ENCODE data around the gene RAB38. TPM values are rescaled to one million over a fixed set of nuclear protein-coding genes. Genes with fewer than 3 reads are reported as not detected.

RAB38 gene
- total and polyA plus RNA-seq, 7 donors, result 0.92 to 1.7 (median 1.2) TPM; not detected in 1

GRCh38 chr11:88195908-88196307 is 20.7 kb upstream of the RAB38 start:
- Histone ChIP-seq H3K36me3 (no peaks in the 10 kb centered on the region), H3K4me1 (no peaks in the 10 kb centered on the region), H3K9me3 (peaks cover 0 to 8% (median 2%) of the 10 kb centered on the region in 4 donors), H3K4me3 (no peak overlapping the region), H3K27ac (no peak overlapping the region), H3K27me3 (no peaks in the 10 kb centered on the region)
- no peak for TF ChIP-seq EP300 (IDR thresholded peaks at IDR 0.05)
- TF ChIP-seq POLR2AphosphoS5 (IDR thresholded peaks at IDR 0.05), result no peak
- no peak for TF ChIP-seq CTCF (IDR thresholded peaks at IDR 0.05)
- TF ChIP-seq POLR2A (IDR thresholded peaks at IDR 0.05), result no peak
- intact Hi-C loops (cut with DNase I), result no loop called here
- DNase-seq, result no peak

- Histone ChIP-seq H3K36me3 (no peaks in the 10 kb centered on the region), H3K27me3 (no peaks in the 10 kb centered on the region), H3K9me3 (peaks cover 0 to 8% (median 2%) of the 10 kb centered on the region in 4 donors), H3K4me3 (no peak overlapping the region), H3K4me1 (no peaks in the 10 kb centered on the region), H3K27ac (no peak overlapping the region)
- intact Hi-C loops (cut with DNase I), result no loop called here
- TF ChIP-seq POLR2A (IDR thresholded peaks at IDR 0.05) (no peak), EP300 (IDR thresholded peaks at IDR 0.05) (no peak), CTCF (IDR thresholded peaks at IDR 0.05) (no peak), POLR2AphosphoS5 (IDR thresholded peaks at IDR 0.05) (no peak)
- DNase-seq, result no peak
- WGBS, 2 donors, result 41 to 47% methylated on average over 1 of the region's 1 CpG
Observed at GRCh38 chr11:88194990-88195389, 19.7 kb upstream of the RAB38 start.

- Histone ChIP-seq H3K27me3 (no peaks in the 10 kb centered on the region), H3K27ac (no peak overlapping the region), H3K9me3 (peaks cover 0 to 8% (median 2%) of the 10 kb centered on the region in 4 donors), H3K36me3 (no peaks in the 10 kb centered on the region), H3K4me1 (peaks cover 0 to 7% (median 7%) of the 10 kb centered on the region in 4 donors), H3K4me3 (no peak overlapping the region)
- no peak for TF ChIP-seq CTCF (IDR thresholded peaks at IDR 0.05)
- DNase-seq, result no peak
- intact Hi-C loops (cut with DNase I), result no loop called here
Observed at GRCh38 chr11:88193278-88193677, 18.0 kb upstream of the RAB38 start.

GRCh38 chr11:88188932-88189253 is 13.7 kb upstream of the RAB38 start:
- TF ChIP-seq POLR2AphosphoS5 (IDR thresholded peaks at IDR 0.05), result no peak
- no peak for TF ChIP-seq EP300 (IDR thresholded peaks at IDR 0.05)
- no peaks in the 10 kb centered on the region for H3K27me3 ChIP-seq
- H3K36me3 ChIP-seq, result no peaks in the 10 kb centered on the region
- 7 to 32% methylated on average over 2 of the region's 2 CpGs for WGBS, 2 donors
- H3K27ac ChIP-seq, result no peak overlapping the region
- intact Hi-C loops (cut with DNase I), result no loop called here
- no peaks in the 10 kb centered on the region for H3K9me3 ChIP-seq
- no peak overlapping the region for H3K4me3 ChIP-seq
- peaks cover 0 to 10% (median 9%) of the 10 kb centered on the region in 4 donors for H3K4me1 ChIP-seq
- no peak for DNase-seq

GRCh38 chr11:88188251-88188931 is 13.1 kb upstream of the RAB38 start:
- no peaks in the 10 kb centered on the region for H3K27me3 ChIP-seq
- H3K4me3 ChIP-seq, result no peak overlapping the region
- DNase-seq, result no peak
- peaks cover 0 to 10% (median 9%) of the 10 kb centered on the region in 4 donors for H3K4me1 ChIP-seq
- 34 to 44% methylated on average over 3 of the region's 3 CpGs for WGBS, 2 donors
- H3K27ac ChIP-seq, result no peak overlapping the region
- intact Hi-C loops (cut with DNase I), result no loop called here
- no peaks in the 10 kb centered on the region for H3K36me3 ChIP-seq
- no peaks in the 10 kb centered on the region for H3K9me3 ChIP-seq
- TF ChIP-seq POLR2A (IDR thresholded peaks at IDR 0.05) (no peak), CTCF (IDR thresholded peaks at IDR 0.05) (no peak)
